MM.1S (cell line): ENCODE results near the gene ANXA11.
A peak's percentile ranks its signal among the peaks of the same experiment; 100 is the strongest.

Experiments used
- DNase-seq: peaks from one replicate; pipeline ENCODE4 v3.0.0-alpha.2; 2015
- H2AFZ ChIP-seq: fragments of 300-600 bp; sonication (generic); 2 replicates; pipeline ENCODE4 v1.6.0; 2016; ENCODE audit warnings: antibody characterized with exemption, low read length
- H3F3A ChIP-seq: fragments of 300-600 bp; sonication (generic); 2 replicates; pipeline ENCODE4 v1.6.1; 2016; ENCODE audit warnings: mild to moderate bottlenecking, antibody characterized with exemption, low read length, moderate library complexity, mixed read lengths; ENCODE audit not compliant: insufficient read depth
- H3K27ac ChIP-seq: fragments of 300-600 bp; sonication (generic); 2 replicates; pipeline ENCODE4 v1.5.1; 2016; ENCODE audit warnings: mild to moderate bottlenecking, low read length
- H3K27me3 ChIP-seq: fragments of 300-600 bp; sonication (generic); replicated peaks from 2 replicates; pipeline ENCODE4 v1.6.0; 2016; ENCODE audit warnings: low read length; ENCODE audit not compliant: insufficient read depth
- H3K36me3 ChIP-seq: fragments of 300-600 bp; sonication (generic); replicated peaks from 2 replicates; pipeline ENCODE4 v1.6.1; 2016; ENCODE audit warnings: mild to moderate bottlenecking, low read length, mixed read lengths; ENCODE audit not compliant: insufficient read depth
- H3K4me1 ChIP-seq: fragments of 300-600 bp; sonication (generic); 2 replicates; pipeline ENCODE4 v1.6.1; 2016; ENCODE audit warnings: low read length, mixed read lengths
- H3K4me2 ChIP-seq: fragments of 300-600 bp; sonication (generic); 2 replicates; pipeline ENCODE4 v1.6.0; 2016; ENCODE audit warnings: low read depth, low read length
- H3K4me3 ChIP-seq: fragments of 300-600 bp; sonication (generic); 2 replicates; pipeline ENCODE4 v1.5.1; 2016; ENCODE audit warnings: low read length, mixed read lengths
- H3K79me2 ChIP-seq: fragments of 300-600 bp; sonication (generic); 2 replicates; pipeline ENCODE4 v1.6.1; 2016; ENCODE audit warnings: mixed run types, low read length, mixed read lengths
- H3K9ac ChIP-seq: fragments of 300-600 bp; sonication (generic); 2 replicates; pipeline ENCODE4 v1.6.1; 2016; ENCODE audit warnings: low read length, mixed read lengths
- H3K9me2 ChIP-seq: fragments of 300-600 bp; sonication (generic); replicated peaks from 2 replicates; pipeline ENCODE4 v1.6.1; 2016; ENCODE audit warnings: mild to moderate bottlenecking, low read length, mixed read lengths; ENCODE audit not compliant: insufficient read depth
- H3K9me3 ChIP-seq: fragments of 300-600 bp; sonication (generic); replicated peaks from 2 replicates; pipeline ENCODE4 v1.6.1; 2016; ENCODE audit warnings: mild to moderate bottlenecking, low read length, mixed read lengths; ENCODE audit not compliant: insufficient read depth
- H4K20me1 ChIP-seq: fragments of 300-600 bp; sonication (generic); 2 replicates; pipeline ENCODE4 v1.6.1; 2016; ENCODE audit warnings: mild to moderate bottlenecking, low read length, moderate library complexity, mixed read lengths; ENCODE audit not compliant: insufficient read depth
- EZH2 ChIP-seq: fragments of 300-600 bp; sonication (generic); optimal IDR thresholded peaks from 2 replicates; pipeline ENCODE3; 2017; ENCODE audit warnings: low read depth, mild to moderate bottlenecking, antibody characterized with exemption, low read length, mixed read lengths
- EZH2phosphoT487 ChIP-seq: fragments of 300-600 bp; sonication (generic); IDR thresholded peaks from 2 replicates; pipeline ENCODE4 v1.6.1; 2018; ENCODE audit warnings: antibody characterized with exemption, low read length
- TF ChIP-seq, protein P1 (sequence below): fragments of 300-600 bp; sonication (generic); IDR thresholded peaks from 2 replicates; pipeline ENCODE4 v1.5.1; 2016; ENCODE audit warnings: antibody characterized with exemption, low read length, mixed read lengths

The ANXA11 gene

DNA sequence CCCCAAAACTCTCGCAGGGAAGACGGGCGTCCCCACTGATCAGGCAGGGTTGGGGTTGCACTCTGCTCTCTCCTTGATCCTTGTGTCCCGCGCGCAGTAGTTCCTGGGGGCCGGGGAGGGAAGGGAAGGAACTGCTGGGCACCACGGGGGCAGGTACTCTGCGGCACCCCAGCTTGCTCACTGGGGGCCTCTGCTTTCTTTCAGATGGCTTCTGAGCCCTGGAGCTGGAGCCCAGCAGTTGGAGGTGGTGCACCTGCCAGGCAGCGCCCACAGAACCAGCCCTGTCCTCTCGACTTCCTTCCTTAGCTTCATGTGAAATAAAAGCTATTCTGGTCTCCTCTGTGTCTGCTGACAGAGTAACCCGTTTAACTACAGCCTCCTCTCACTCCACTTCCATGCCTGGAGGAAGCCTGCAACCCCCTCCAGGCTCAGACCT lies 60.6 kb downstream of the ANXA11 start:
- no peaks in the 10 kb centered on the region for H3K9me3 ChIP-seq
- DNase-seq, result peak; percentile 77
- H3K79me2 ChIP-seq, result no peaks in the 10 kb centered on the region
- no peaks in the 10 kb centered on the region for H3K9me2 ChIP-seq
- H3K4me1 ChIP-seq, result peaks cover 16% of the 10 kb centered on the region
- no peaks in the 10 kb centered on the region for H3K36me3 ChIP-seq
- TF ChIP-seq EZH2phosphoT487 (no peak), EZH2 (no peak)
- TF ChIP-seq, protein P1, sequence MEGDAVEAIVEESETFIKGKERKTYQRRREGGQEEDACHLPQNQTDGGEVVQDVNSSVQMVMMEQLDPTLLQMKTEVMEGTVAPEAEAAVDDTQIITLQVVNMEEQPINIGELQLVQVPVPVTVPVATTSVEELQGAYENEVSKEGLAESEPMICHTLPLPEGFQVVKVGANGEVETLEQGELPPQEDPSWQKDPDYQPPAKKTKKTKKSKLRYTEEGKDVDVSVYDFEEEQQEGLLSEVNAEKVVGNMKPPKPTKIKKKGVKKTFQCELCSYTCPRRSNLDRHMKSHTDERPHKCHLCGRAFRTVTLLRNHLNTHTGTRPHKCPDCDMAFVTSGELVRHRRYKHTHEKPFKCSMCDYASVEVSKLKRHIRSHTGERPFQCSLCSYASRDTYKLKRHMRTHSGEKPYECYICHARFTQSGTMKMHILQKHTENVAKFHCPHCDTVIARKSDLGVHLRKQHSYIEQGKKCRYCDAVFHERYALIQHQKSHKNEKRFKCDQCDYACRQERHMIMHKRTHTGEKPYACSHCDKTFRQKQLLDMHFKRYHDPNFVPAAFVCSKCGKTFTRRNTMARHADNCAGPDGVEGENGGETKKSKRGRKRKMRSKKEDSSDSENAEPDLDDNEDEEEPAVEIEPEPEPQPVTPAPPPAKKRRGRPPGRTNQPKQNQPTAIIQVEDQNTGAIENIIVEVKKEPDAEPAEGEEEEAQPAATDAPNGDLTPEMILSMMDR, result no peak
- peak overlapping the region; percentile 54; the same call in 1 of the 2 replicates for H2AFZ ChIP-seq
- H3F3A ChIP-seq, result peaks cover 26% of the 10 kb centered on the region
- H3K9ac ChIP-seq, result peak overlapping the region; percentile 61
- H3K4me2 ChIP-seq, result peak overlapping the region; percentile 87
- H3K27ac ChIP-seq, result peak overlapping the region; percentile 88
- H3K27me3 ChIP-seq, result no peaks in the 10 kb centered on the region
- H3K4me3 ChIP-seq, result peak overlapping the region; percentile 53
- no peaks in the 10 kb centered on the region for H4K20me1 ChIP-seq

DNA sequence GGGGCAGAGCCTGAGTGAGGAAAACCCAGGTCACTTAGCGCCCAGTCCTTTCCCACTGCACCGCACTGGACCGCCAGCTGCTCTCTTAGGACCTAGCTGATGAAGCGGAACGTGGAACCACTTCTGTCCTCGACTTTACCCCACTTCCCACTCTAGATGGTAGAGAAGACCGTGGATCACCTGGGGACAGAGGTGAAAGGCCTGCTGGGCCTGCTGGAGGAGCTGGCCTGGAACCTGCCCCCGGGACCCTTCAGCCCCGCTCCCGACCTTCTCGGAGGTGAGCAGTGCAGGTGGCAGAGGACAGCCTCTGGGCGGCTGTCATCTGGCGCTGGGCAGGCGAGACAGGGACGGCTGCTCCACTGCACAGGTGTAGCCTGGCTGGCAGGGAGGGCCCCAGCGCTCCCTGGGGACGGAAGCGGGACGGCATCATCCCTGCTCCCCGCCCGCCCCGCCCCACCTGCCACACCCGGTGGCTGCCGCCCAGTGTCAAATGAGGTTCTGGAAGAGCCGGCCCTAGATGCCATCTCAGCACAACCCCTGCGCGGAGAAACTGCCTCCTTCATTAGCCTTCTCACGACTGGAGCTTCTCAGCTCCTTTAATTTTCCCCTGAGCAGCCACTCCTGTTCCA lies 61.2 kb downstream of the ANXA11 start:
- peak overlapping the region; percentile 87 for H3K4me2 ChIP-seq

DNA sequence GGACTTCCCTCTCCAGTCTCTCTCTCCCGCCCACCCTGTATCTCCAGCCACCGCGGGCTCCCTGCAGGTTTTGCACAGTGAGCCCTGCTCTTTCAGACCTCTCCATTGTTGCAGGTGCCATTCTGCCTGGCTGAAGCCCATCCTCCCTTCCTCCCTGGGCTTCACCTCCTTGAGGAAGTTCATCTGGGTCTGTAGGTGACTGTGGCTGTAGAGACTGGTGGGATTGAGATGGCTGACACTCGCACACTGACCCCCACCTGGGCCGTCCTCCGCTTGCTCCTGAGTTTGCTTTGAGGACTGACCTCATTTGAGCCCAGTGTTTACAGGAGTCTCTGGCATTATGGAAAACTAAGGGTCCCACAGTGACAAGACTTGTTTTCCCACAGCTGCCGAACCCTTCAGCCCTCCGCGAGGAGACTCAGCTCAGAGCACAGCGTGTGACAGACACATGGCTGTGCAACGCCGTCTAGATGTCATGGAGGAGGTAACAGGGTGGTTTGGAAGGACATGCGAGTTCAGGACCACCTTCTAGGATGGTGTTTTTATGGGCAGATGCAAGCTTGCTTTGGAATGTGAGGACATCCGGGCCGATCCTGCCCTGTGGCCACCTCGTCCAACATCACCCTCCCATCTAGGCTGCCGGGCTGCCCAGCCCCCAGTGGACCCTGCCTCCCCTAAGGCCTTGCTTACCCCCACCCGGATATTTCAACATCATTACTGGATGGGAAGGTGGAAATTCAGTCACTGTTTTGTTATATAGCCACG lies 63.5 kb downstream of the ANXA11 start:
- Histone ChIP-seq H3F3A (peaks cover 26% of the 10 kb centered on the region), H3K4me3 (no peak overlapping the region), H3K36me3 (no peaks in the 10 kb centered on the region), H3K27ac (no peak overlapping the region), H3K9me3 (no peaks in the 10 kb centered on the region), H3K9ac (no peak overlapping the region), H3K4me1 (peaks cover 16% of the 10 kb centered on the region), H2AFZ (no peak overlapping the region), H3K4me2 (no peak overlapping the region), H3K79me2 (no peaks in the 10 kb centered on the region), H4K20me1 (no peaks in the 10 kb centered on the region), H3K9me2 (no peaks in the 10 kb centered on the region), H3K27me3 (no peaks in the 10 kb centered on the region)
- TF ChIP-seq EZH2, result no peak
- no peak for TF ChIP-seq EZH2phosphoT487
- TF ChIP-seq, protein P1, result no peak
- no peak for DNase-seq

More for the DNA sequence above, 61.2 kb downstream of the ANXA11 start:
- Histone ChIP-seq H3K9me2 (no peaks in the 10 kb centered on the region), H2AFZ (peak overlapping the region; percentile 54; the same call in 1 of the 2 replicates), H3F3A (peaks cover 26% of the 10 kb centered on the region), H3K27me3 (no peaks in the 10 kb centered on the region), H4K20me1 (no peaks in the 10 kb centered on the region), H3K4me1 (peaks cover 16% of the 10 kb centered on the region), H3K79me2 (no peaks in the 10 kb centered on the region), H3K36me3 (no peaks in the 10 kb centered on the region), H3K9ac (peak overlapping the region; percentile 61), H3K27ac (peak overlapping the region; percentile 88), H3K9me3 (no peaks in the 10 kb centered on the region), H3K4me3 (peak overlapping the region; percentile 53)
- peak; percentile 72 for DNase-seq
- TF ChIP-seq EZH2, result no peak
- TF ChIP-seq, protein P1, result no peak
- TF ChIP-seq EZH2phosphoT487, result no peak
